Adrenal gland (tissue), 12 donors: Measurements from ENCODE around the gene KDF1. TPM values are rescaled to one million over a fixed set of nuclear protein-coding genes. Genes with fewer than 3 reads are reported as not detected.
A peak's percentile ranks its signal among the peaks of the same experiment; 100 is the strongest.
"Not testable (repeated sequence)": the region's sequence is repeated elsewhere in the genome, so short reads cannot be mapped to it uniquely, and the experiment has no call there.

Source experiments
- DNase-seq, 7 donors: peaks; one replicate each; pipeline ENCODE4 v3.0.0-alpha.2; 2019 to 2020
- H3K27ac ChIP-seq, 5 donors: fragments of 200-600 bp; sonication (generic) in 4 of 5; 1 replicate in 3 of 5; 2 replicates in 2 of 5; pipeline versions ENCODE4 v1.5.1 to v1.8.0; 2016 to 2020; ENCODE audit warnings: mild to moderate bottlenecking in 1 of 5
- H3K27me3 ChIP-seq: fragments of 200-600 bp; 2 replicates; pipeline ENCODE4 v1.8.0; 2021
- H3K36me3 ChIP-seq, 2 donors: fragments of 200-600 bp; replicated peaks in 1 of 2; 1 replicate in 1 of 2; 2 replicates in 1 of 2; pipeline versions ENCODE4 v1.5.1 to v1.8.0; 2018 to 2022
- H3K4me1 ChIP-seq, 2 donors: fragments of 200-600 bp; replicated peaks in 1 of 2; 1 replicate in 1 of 2; 2 replicates in 1 of 2; pipeline versions ENCODE4 v1.5.1 to v1.8.0; 2018 to 2021
- H3K4me3 ChIP-seq, 4 donors: fragments of 200-600 bp; sonication (generic) in 3 of 4; one replicate each; pipeline ENCODE4 v1.5.1; 2016 to 2018
- H3K9me3 ChIP-seq, 3 donors: fragments of 200-600 bp; sonication (generic) in 1 of 3; replicated peaks in 1 of 3; 1 replicate in 2 of 3; 2 replicates in 1 of 3; pipeline versions ENCODE4 v1.5.1 to v1.8.0; 2016 to 2021
- CTCF ChIP-seq, 6 experiments: fragments of 450-650 bp in 4 of 6; fragments of 200-600 bp in 2 of 6; sonication (generic) in 1 of 6; IDR thresholded peaks; 1 replicate in 5 of 6; 2 replicates in 1 of 6; pipeline versions ENCODE4 v1.5.1 to v1.8.0; 2016 to 2021; ENCODE audit warnings: antibody characterized with exemption in 6 of 6, mild to moderate bottlenecking in 2 of 6, moderate library complexity in 1 of 6
- POLR2A ChIP-seq, 2 donors: fragments of 450-650 bp; IDR thresholded peaks; one replicate each; pipeline ENCODE4 v1.6.1; 2017; ENCODE audit warnings: antibody characterized with exemption in 2 of 2, mild to moderate bottlenecking in 2 of 2, moderate library complexity in 1 of 2
- WGBS, 4 donors: extraction: QIAGEN DNeasy Blood & Tissue Kit in 2 of 4; methylation state at CpG; one replicate each; pipeline versions ENCODE4 v1.1.5 to v1.1.7; 2013 to 2017; 5-methylcytosine and 5-hydroxymethylcytosine counted together
- intact Hi-C, 2 donors: fragments of 100-400 bp; cut with DNase I; formaldehyde crosslinking; loops; one replicate each; pipeline versions ENCODE4 v1.14.1 to v1.15.0; 2022 to 2023
- polyA plus RNA-seq, 3 donors: library from polyadenylated mRNA; stranded (reverse); fragments of 200-250 nt in 2 of 3; fragments of 350-450 nt in 1 of 3; fragmentation: Illumina TruSeq in 1 of 3; extraction: RNeasy Lipid Tissue Mini Kit (QIAGEN cat#74804) in 1 of 3; gene quantifications; one replicate each; pipeline ENCODE4 v1.2.3, GENCODE V29; 2013 to 2014
- total RNA-seq, 9 donors: library from RNA; depleted of rRNA in 4 of 9; stranded (reverse); fragments of >200 nt in 4 of 9; fragments of 120-200 nt in 1 of 9; fragmentation: NEBNext Ultra II Directional in 1 of 9; extraction: Animal tissue kit (Norgen Biotek cat#: 25700) in 1 of 9; gene quantifications; one replicate each; pipeline versions ENCODE4 v1.1.0 to v1.2.4, GENCODE V29; 2013 to 2023
- donor health status: healthy with polysubstance abuse.
- donor health status: Bipolar disorder and iron deficiency.
- donor health status: DM: yes; HTN: yes; CAD: no.
- donor health status: DM: no; HTN: no; CAD: no.
- donor health status: DM: no; HTN: no; CAD: no.
- donor health status: DM: yes; HTN: yes; CAD: no.

The KDF1 gene
- total and polyA plus RNA-seq, 12 donors, result 0.15 to 4.0 (median 1.2) TPM

- intact Hi-C loops, result no loop called here
- peak in 6 of 7 donors; percentile 50 to 82 (median 67) for DNase-seq
Measured at GRCh38 chr1:26993237-26994019, 33.2 kb upstream of the KDF1 start, which contains the start of gene TRNP1. Gene TRNP1, plus strand, starts transcription at chr1:26993692. Its CDS starts 95 bp downstream, at chr1:26993787.

GRCh38 chr1:26991310-26992116 is 31.2 kb upstream of the KDF1 start:
- Histone ChIP-seq H3K27ac (no peak overlapping the region), H3K4me1 (peaks cover 0 to 7% of the 10 kb centered on the region in 2 donors), H3K4me3 (no peak overlapping the region), H3K9me3 (no peaks in the 10 kb centered on the region), H3K36me3 (no peaks in the 10 kb centered on the region), H3K27me3 (peaks cover 6% of the 10 kb centered on the region)
- intact Hi-C loops, result no loop called here
- DNase-seq, result no peak
- TF ChIP-seq POLR2A (IDR thresholded peaks at IDR 0.05) (no peak), CTCF (IDR thresholded peaks at IDR 0.05) (no peak)
- 36 to 47% (median 40%) methylated on average over 10 of the region's 10 CpGs for WGBS, 4 donors

More at GRCh38 chr1:26993237-26994019, 33.2 kb upstream of the KDF1 start, which contains the start of gene TRNP1:
- Histone ChIP-seq H3K9me3 (no peaks in the 10 kb centered on the region), H3K27ac (peak within 1 kb of the TSS in 2 of 5 donors; percentile 21 to 72), H3K4me1 (peaks cover 4 to 7% of the 10 kb centered on the region in 2 donors), H3K4me3 (peak within 1 kb of the TSS in 2 of 4 donors; percentile 17 to 70), H3K36me3 (no peaks in the 10 kb centered on the region), H3K27me3 (peaks cover 6% of the 10 kb centered on the region)
- 0 to 2% (median 1%) methylated on average over 12 to 58 of the region's 61 CpGs; no CpG with 5 or more reads in 1 of the 4 donors for WGBS, 4 donors
- peak in 1 of 2 donors; percentile 46 for TF ChIP-seq POLR2A (IDR thresholded peaks at IDR 0.05)
- no peak for TF ChIP-seq CTCF (IDR thresholded peaks at IDR 0.05)

DNA sequence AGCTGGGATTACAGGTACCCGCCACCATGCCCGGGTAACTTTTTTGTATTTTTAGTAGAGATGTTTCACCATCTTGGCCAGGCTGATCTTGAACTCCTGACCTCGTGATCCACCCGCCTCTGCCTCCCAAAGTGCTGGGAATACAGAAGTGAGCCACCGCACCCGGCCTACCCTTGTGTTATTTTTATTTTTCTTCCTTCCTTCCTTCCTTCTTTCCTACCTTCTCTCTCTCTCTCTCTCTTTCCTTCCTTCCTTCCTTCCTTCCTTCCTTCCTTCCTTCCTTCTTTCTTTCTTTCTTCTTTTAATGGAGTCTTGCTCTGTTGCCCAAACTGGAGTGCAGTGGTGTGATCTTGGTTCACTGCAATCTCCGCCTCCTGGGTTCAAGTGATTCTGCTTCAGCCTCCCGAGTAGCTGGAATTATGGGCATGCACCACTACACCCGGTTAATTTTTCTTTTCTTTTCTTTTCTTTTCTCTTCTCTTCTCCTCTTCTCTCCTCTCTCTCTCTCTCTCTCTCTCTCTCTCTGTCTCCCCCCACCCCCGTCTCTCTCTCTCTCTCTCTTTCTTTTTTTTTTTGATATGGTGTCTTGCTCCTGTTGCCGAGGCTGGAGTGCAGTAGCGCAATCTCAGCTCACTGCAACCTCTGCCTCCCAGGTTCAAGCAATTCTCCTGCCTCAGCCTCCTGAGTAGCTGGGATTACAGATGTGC is 29.3 kb upstream of the KDF1 start:
- DNase-seq, H3K27me3 ChIP-seq, H3K4me1 ChIP-seq, H3K27ac ChIP-seq, intact Hi-C loops, H3K4me3 ChIP-seq, H3K36me3 ChIP-seq, H3K9me3 ChIP-seq: not testable (repeated sequence)
- 64 to 80% (median 68%) methylated on average over 11 to 12 of the region's 12 CpGs for WGBS, 4 donors

- no peak for DNase-seq
- TF ChIP-seq POLR2A (IDR thresholded peaks at IDR 0.05) (no peak), CTCF (IDR thresholded peaks at IDR 0.05) (no peak)
- Histone ChIP-seq H3K4me3 (no peak overlapping the region), H3K27me3 (peaks cover 10% of the 10 kb centered on the region), H3K4me1 (no peaks in the 10 kb centered on the region), H3K9me3 (no peaks in the 10 kb centered on the region), H3K36me3 (no peaks in the 10 kb centered on the region), H3K27ac (no peak overlapping the region)
- intact Hi-C loops, result no loop called here
- 48 to 63% (median 59%) methylated on average over 2 of the region's 2 CpGs for WGBS, 4 donors
Measured at GRCh38 chr1:26986658-26987057, 26.4 kb upstream of the KDF1 start.
